Measurements from ENCODE around the gene EYA2.

The EYA2 gene

DNA sequence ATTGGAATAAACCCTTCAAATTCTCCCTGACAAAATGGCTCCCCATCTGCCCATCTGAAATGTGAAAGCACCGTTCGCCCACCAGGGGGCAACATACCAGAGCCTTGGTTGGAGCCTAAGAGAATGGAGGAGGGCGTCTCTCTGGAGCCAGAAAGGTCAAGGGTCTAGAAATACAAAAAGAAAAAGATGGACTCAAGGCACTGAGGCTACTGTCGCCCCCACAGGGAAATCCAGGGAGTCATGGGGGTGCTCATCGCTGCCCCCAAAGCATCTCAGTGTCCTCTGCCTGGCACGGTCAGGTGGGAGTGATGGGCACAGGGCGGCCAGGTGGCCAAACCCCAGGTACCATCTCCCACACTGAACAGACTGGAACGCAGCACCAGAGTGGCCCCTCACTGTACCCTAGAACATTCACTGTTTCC lies 325.5 kb downstream of the EYA2 start:
- H3K27ac ChIP-seq: no peak overlapping the region

DNA sequence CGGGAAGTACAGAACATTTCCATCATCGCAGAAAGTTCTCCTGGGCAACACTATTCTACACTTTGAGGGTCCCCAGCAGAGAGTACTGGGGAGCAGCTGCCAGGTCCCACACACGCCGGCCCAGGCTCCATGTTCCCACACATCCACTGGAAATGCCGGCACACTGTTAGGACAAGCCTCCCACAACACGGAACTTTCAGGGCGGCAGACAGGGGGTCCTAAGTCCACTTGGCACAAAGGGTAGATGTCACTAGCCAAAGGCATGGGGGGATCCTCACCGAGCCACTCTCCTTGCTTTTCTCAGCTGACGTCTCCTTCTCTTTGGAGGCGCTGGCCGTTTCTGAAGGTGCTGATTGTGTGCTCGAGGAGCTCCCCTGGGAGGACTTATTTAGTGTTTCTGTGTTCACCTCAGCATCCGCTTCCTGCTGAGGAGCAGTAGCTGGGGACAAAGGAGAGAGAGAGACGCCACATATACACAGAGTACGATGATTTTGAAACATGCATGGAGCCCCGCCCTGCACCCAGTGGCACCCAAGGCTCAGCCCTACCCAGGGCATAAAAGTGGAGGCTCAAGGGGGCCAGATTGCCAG lies 326.5 kb downstream of the EYA2 start:
- no peak overlapping the region for H3K27ac ChIP-seq
- H3K4me3 ChIP-seq: no peak overlapping the region

More for the DNA sequence above, 325.5 kb downstream of the EYA2 start:
- H3K4me3 ChIP-seq: no peak overlapping the region

DNA sequence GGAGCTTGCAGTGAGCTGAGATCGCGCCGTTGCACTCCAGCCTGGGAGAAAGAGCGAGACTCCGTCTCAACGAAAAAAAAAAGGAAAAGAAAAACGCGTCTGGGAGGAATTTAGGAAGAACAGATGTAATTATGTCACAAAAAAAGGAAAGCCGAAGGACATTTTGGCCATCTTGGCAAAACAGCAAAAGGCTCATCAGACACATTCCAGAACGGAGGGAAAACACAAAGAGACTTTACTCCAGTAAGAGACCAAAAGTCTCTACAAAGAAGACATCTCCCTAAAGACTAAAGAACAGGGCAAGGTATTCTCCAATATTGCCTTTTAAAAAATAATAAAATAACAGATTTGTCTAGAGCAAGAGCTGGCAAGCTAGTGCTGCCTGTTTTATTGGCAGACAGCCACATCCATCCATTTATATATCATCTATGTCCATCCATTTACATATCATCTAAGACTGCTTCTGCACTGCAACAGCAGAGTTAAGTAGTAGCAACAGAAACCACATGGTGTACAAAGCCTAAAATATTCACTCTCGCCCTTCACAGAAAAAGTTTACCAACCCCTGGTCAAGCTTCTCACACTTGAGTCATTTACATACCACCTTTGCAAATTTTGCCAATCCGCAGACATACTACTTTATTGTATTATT lies 328.0 kb downstream of the EYA2 start:
- Histone ChIP-seq H3K27ac (no peak overlapping the region), H3K4me3 (no peak overlapping the region)

DNA sequence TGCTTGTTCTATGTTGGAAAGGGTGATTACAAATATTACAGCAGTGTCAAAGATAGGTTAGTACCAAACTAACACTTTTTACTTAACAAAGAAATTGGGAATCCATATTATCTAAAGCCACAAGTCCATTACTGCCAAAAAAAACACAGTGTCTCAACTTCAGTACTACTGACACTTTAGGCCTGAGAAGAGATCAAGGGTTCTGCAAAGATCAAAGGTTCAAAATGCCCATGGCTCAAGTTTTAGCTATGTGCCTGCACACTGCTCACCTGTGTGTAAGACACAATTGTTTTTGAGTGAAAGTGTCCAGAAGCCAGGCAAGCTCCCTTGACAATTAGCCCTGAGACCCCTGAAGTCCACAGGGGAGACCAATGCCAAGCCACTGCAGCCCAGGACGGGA lies 329.3 kb downstream of the EYA2 start:
- Histone ChIP-seq H3K4me3 (no peak overlapping the region), H3K27ac (no peak overlapping the region)

DNA sequence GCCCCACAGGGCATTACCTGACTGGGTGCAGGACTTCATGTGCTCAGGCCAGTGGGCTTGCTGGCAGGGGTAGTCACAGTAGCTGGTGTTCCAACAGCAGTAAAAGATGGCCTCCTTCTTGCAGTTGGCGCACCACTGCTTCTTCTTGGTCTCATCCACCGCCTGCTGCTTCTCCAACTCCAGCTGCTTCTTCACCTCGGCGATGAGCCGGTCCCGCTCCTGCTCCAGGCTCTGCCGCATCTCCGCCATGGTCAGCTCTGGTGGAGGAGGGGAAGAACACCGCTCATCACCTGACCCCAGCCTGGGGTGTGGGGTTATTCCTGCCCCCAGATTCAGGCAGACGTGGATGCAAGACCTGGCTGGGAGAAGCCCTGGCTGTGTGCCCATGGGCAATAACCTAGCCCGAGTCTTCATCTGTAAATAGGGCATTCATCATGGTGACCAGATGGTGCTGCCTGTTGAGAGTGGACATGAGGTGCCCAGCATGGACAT lies 329.7 kb downstream of the EYA2 start:
- Histone ChIP-seq H3K4me3 (no peak overlapping the region), H3K27ac (no peak overlapping the region)

DNA sequence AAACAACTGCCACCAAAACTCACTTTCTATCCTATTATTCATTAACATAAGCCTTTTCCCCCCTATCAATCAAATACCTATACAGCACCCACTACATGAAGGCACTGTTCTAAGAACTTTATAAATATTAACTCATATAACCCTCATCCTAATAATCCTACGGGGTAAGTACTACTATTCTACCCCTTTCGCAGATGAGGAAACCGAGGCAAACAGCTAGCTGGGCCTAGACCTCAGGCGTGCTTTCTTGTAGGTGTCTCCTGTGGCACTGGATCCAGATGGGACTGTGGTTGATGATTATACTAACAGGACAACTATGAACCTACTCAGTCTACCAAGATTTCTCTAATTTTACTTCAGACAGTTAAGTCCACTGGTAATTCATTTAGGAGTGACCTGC lies 330.2 kb downstream of the EYA2 start:
- no peak overlapping the region for H3K4me3 ChIP-seq
- no peak overlapping the region for H3K27ac ChIP-seq

DNA sequence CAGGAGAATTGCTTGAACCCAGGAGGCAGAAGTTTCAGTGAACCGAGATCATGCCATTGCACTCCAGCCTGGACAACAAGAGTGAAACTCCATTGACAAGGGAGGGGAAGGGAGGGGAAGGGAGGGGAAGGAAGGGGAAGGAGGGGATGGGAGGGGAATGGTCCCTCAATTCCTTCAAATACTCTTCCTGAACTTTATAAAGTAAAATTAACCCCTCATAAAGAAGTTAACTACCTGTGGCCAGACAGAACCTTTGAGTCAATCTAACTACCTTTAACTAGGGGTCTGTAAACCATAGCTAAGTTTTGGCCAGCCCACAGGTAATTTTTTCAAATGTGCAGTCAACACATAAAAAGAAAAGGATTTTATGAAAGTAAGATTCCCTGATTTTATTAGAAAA lies 330.8 kb downstream of the EYA2 start:
- Histone ChIP-seq H3K4me3 (no peak overlapping the region), H3K27ac (no peak overlapping the region)

DNA sequence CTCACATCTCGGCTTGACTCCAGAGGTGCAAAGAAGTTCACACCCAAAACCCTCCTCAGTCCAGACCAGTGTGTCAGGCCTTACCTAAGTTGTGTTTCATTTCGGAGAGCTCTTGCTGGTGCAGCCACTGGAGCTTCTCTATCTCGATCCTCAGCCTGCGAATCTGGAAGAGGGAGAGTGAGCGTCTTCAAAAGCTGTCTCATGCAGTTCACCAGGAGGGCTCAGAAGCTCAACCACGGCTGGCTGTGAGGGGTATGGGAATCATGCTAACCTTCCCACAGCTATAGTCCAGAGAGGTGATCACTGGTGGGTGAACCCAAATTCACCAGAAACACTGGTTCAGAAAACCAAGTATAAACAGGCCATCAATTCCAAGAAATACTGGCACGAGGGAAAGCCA lies 332.5 kb downstream of the EYA2 start:
- Histone ChIP-seq H3K4me3 (no peak overlapping the region), H3K27ac (no peak overlapping the region)

DNA sequence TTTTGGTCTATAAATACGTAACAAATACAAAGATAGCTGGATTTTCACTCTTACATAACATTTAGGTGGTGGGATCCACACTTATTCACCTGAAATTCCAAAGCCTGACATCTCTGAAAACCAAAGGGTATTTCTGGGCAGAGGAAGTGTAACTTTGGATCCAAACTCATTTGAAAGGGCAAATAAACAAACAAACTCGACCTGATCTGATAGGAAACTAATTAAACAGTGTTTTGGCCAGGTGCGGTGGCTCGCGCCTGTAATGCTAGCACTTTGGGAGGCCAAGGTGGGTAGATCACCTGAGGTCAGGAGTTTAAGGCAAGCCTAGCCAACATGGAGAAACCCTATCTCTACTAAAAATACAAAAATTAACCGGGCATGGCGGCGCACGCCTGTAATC lies 332.9 kb downstream of the EYA2 start:
- no peak overlapping the region for H3K4me3 ChIP-seq
- no peak overlapping the region for H3K27ac ChIP-seq

DNA sequence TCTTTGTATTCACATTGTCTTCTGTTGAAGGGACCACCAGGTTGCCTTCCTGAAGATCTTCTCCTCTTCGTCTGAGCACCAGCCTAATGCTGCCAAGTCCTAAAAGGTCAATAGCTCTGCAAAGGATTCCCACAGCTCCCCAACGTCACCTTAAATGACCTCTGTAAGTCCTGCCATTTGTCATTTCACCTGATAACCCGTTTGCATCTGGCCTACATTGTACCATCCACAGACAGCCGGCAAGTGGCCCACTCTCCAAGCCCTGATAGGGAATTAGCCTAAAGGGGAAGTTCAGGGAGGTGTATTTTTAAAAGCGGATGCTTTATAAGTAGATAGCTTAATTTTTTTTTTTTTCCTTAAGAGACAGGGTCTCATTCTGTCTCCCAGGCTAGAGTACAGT lies 334.0 kb downstream of the EYA2 start:
- Histone ChIP-seq H3K27ac (no peak overlapping the region), H3K4me3 (no peak overlapping the region)

DNA sequence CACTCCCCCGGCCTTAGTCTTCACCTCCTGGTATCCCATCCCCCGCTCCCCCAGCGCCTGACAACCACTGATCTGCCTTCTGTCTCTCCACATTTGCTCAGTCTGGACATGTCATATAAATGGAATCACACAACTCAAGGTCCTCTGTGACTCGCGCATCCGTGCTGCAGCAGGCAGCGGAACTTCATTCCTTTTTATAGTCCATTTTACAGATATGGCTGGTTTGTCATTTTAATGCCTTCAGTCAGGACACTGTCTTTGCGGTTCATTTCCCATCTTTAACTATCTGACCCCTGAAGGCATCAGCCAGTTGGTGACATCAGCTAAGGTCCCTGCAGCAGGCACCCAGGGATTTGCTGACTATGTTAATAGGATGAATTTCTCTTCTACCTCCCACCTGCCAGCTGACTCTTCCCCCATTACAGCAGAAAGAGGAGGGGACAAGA lies 336.2 kb downstream of the EYA2 start:
- Histone ChIP-seq H3K4me3 (no peak overlapping the region), H3K27ac (no peak overlapping the region)

DNA sequence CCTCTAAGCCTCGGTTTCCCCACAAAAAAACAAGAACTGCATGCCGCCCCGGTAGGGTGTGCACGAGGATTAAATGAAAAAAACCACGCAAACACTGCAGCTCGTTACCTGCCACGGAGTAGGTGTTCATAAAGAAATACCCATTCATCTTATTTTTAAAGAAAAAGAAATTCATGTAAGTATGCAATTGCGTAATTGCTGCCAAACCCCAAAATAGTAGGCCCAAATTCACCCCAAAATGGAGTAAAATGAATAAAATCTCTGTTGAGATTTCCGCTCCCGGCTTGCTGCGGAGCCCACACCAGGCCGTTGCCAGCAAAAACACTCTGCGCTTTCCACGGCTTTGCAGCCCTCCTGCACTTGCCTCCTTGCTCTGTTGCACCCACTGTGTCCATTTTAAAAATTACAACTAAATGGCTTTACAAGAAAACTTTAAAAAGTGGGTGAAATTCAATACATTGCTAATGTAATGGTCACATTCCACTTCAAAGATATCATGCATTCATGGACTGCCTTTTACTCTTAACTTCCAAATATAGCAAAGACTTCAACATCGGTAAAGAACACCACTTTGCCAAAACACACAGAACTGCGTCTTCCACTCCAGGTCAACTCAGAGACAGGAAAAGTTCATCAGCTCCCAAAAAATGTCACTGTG lies 336.9 kb downstream of the EYA2 start:
- Histone ChIP-seq H3K27ac (no peak overlapping the region), H3K4me3 (no peak overlapping the region)

DNA sequence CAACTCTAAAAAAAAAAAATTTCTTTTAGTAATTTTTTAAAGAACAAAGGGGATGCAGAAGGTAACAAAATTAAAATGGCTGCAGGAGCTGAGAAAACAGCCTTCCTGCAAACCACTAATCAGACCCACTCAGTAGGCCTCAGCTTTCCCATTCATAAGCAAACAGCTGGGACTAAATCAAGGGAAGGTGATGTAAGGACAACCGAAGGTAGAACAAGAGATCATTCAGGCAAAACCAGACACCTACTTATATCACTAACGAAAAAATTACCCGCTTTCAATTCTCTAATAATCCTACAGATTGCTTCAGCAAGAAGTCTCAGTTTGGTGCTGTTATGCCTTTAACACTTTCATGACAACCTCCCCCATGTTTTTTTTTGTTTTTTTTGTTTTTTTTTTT lies 337.9 kb downstream of the EYA2 start:
- Histone ChIP-seq H3K27ac (no peak overlapping the region), H3K4me3 (no peak overlapping the region)

DNA sequence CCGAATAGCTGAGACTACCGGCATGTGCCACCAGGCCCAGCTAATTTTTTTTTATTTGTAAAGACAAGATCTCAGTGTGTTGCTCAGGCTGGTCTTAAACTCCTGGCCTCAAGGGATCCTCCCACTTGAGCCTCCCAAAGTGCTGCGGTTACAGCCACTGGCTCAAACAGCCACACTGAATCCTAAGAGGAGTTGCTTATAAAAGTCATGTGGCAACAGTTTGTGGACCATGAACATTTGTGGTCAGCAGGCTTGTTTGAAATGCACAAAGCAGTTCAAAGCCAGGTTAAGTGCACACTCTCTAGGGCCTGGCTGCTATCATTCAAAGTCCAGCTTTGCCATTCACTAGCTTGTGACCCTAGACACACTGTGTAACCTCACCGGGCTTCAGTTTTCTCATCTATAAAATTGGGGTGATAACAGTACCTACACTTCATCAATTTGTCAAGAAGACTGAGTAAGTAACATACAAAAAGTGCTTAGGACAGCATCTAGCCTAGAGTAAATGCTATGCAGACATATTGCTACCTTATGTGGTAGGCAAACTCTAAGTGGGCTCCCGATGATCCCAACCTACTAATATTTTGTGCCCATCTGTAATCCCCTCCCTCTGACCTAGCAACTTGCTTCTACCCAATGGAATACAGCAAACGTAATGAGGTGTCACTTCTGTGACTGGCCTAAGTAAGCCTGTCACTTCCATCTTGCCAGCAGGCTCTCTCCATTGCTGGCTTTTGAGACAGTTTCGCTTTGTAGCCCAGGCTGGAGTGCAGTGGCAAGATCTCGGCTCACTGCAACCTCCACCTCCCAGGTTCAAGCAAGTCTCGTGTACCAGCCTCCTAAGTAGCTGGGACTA lies 338.9 kb downstream of the EYA2 start:
- H3K4me3 ChIP-seq: no peak overlapping the region
- H3K27ac ChIP-seq: peak overlapping the region in 1 of 21 experiments; percentile 4

DNA sequence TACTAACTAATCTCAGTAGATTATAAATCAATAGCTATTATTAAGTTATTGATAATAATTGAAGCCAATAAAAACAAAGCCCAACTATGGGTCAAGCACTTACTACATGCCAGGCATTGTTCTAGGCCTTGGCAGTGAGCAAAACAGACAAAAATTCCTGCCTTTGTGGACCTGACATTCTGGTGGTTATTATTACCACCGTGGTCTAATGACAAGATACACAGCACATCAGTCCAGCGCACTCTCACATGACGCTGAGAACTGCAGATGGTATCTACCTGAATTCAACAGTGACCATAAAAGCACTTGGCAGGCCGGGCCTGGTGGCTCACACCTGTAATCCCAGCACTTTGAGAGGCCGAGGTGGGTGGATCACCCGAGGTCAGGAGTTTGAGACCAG lies 340.5 kb downstream of the EYA2 start:
- Histone ChIP-seq H3K4me3 (no peak overlapping the region), H3K27ac (no peak overlapping the region)

DNA sequence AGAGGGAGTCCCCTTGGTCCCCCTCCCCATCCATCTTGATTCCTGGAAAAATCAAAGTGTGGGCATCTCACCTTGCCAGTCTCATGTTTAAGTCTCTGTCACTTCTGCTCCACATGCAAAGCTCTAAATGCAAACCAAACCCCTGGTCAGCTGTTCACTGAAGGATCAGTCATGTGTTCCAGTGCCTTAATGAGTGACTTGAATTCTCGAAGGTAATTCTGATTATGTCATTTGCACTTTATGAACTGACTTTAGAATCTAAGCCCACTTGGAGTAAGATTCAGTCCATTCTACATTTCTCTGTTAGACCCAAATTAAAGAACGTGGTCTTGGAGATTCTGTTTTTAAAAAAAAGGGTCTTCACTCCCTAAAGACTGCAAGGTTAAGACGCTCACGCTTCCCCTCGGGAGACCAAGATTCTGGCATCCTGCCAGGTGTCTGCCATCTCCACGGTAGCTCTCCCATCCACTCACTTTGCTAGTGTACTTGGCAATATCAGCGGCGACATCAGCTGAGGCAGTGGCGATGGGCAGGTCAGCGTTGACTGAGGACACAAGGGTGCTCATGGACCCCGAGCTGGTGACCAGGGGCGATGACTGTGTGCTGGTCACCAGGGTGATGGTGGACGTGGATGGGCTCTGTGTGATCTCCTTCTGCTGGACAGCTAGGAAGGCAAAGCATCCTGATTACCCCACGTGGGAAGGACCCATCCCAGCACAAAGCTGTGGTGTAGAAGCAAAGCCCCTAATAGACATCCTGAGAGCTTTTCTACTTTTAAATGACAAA lies 341.4 kb downstream of the EYA2 start:
- Histone ChIP-seq H3K27ac (no peak overlapping the region), H3K4me3 (no peak overlapping the region)

DNA sequence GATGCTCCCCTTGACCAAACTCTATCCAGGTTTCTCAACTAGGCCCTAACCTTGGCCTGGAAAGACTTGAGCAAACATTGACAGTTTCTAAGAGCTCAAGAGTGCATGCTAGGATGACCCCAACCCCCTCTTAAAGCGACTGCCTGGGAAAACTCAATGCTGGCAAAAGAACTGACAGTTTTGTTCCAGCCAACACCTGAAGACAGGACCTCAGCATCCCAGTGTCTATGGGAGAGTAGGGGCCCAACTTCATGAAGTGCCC lies 341.9 kb downstream of the EYA2 start:
- H3K27ac ChIP-seq: no peak overlapping the region

DNA sequence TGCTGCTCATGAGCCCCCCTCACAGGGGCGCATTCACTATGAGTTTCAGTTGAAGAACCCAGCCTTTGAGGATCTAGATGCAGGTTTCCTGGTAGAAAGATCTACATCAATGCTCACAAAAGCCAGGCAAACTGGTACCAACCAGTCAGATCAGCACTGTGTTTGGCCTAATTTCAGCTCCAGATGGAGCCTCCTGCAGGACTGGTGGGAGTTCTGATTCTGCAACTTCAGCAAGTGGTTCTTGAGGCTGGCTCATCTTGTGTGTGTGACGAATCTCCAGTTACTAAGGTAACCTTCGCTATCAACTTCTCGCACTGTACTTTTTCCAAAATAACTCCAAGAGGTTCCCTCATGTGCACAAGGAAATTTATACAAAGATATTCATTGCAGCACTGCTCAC lies 343.1 kb downstream of the EYA2 start:
- Histone ChIP-seq H3K27ac (no peak overlapping the region), H3K4me3 (no peak overlapping the region)

More for the DNA sequence above, 341.9 kb downstream of the EYA2 start:
- H3K4me3 ChIP-seq: no peak overlapping the region

Data from skin epidermis (tissue), 12 donors.